GM12872 (cell line): Measurements from ENCODE around the gene ATP6V0D1.

Experiments used
- TF ChIP-seq, protein P1 (sequence below): IDR thresholded peaks from 3 replicates; pipeline ENCODE4 v1.5.1; 2011; ENCODE audit warnings: low read depth, mild to moderate bottlenecking, low read length, moderate library complexity; ENCODE audit not compliant: insufficient read depth

The ATP6V0D1 gene

DNA sequence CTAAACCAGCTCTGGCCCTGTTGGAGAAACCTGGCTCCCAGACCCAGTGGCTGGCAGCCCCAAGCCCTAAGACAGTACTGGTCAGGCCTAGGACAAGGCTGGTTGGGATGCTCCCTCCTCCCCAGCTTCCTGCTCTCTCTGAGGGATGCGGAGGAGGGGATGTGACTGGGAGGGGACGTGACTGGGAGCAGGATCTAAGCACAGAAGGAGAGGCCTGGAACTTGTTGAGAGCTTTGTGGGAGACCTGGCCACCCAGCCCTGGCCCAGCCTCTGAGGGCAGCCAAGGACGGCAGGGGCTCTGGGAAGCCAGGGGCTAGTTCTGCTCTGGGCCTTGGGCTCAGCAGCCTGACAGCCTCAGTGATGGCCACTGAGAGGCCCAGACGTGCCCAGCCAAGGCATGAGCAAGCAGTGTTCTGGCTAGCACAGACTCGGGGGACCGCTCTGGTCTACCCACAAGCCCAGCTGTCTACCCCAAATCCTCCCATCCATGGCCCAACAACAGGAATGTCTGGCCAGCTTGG, 22.8 kb downstream of the ATP6V0D1 start:
- TF ChIP-seq, protein P1, sequence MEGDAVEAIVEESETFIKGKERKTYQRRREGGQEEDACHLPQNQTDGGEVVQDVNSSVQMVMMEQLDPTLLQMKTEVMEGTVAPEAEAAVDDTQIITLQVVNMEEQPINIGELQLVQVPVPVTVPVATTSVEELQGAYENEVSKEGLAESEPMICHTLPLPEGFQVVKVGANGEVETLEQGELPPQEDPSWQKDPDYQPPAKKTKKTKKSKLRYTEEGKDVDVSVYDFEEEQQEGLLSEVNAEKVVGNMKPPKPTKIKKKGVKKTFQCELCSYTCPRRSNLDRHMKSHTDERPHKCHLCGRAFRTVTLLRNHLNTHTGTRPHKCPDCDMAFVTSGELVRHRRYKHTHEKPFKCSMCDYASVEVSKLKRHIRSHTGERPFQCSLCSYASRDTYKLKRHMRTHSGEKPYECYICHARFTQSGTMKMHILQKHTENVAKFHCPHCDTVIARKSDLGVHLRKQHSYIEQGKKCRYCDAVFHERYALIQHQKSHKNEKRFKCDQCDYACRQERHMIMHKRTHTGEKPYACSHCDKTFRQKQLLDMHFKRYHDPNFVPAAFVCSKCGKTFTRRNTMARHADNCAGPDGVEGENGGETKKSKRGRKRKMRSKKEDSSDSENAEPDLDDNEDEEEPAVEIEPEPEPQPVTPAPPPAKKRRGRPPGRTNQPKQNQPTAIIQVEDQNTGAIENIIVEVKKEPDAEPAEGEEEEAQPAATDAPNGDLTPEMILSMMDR, result no peak

DNA sequence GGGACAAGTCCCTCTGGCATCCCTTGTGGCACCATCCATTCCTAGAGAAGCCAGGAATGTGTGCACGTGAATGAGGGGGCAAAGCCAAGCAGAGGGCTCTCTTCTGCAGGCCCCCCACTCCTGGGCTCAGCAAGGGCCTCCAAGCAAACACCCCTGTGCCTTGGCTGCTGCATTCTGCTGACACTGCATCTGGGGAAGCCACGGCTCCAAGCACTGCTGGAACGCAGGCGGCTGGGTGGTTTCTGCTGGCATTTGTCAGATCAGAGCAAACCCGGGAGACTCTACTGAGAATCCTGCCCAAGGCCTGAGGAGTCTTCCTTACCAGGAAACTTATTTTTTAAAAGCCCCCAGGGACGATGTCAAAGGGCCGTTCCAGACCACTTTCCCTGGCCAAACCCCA, 23.3 kb downstream of the ATP6V0D1 start:
- TF ChIP-seq, protein P1, result no peak

DNA sequence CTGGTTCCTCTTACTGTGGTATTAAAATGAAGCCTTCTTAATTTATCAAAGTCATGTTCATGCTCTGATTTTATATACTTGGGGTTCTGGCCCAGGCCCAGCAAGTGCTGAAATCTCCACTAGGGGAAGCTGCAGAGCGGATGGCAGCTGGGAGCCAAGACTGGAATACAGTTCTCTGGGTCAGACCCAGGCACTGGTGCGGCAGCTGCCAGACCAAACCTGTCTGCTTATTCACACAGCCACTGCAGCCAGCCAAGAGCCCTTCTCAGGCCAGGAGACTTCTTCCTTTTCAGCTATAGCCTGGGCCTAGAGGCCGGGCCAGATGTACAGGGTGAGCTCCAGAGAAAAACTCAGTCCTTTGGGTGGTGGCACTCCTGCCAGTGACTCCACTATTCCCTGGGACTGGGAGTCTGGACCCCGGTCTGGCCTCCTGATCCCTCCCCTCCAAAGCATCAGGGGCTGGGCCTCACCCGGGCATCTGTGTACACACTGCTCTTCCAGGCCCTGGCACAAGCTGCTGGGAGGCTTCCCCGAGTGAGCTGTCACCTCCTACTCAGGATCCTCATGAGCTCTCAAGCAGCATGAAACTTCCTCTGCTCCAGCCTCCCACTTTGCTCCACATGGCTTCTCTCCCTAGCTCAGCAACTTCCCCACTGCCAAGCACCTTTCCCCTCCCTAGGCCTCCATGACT, 24.4 kb downstream of the ATP6V0D1 start:
- TF ChIP-seq, protein P1, result 0 out of 3 replicates have a peak, but pooled peaks have one; percentile 24

DNA sequence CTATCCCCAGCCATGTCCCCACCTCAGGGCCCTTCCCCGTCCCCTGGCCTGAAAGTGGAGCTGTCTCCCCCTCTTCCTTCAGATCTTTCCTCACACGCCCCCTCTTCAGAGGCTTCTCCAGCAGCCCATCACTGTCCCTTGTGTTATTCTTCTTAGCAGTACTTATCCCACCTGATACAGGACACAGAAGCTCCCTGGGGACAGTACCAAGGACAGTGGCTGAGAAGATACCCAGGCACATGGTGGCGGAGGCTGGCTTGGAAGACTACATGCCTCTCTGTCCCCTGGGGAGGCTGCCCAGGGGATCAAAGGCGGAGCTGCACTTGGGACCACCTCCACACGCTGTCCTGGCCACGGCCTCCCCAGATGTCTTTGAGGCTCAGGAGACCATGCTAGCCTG, 26.1 kb downstream of the ATP6V0D1 start:
- TF ChIP-seq, protein P1, result no peak

DNA sequence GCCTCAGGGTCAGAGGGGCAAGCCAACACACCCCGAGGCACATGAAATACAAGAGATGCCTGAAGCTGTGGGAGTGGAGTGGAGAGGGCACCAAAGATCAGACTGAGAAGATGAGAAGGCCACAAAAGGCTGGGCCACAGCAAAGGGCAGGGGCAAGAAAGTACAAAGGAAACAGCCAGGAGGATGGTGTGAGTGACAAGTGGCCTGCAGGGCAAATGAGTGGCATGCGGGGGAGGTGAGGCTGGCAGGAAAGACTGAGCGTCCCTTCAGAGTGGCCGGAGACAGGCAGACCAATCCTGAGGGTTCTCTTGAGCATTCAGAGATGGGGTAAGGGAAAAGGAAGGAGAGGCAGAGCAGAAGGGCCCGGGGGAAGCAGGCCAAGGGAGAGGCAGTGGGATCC, 26.9 kb downstream of the ATP6V0D1 start:
- TF ChIP-seq, protein P1, result no peak

DNA sequence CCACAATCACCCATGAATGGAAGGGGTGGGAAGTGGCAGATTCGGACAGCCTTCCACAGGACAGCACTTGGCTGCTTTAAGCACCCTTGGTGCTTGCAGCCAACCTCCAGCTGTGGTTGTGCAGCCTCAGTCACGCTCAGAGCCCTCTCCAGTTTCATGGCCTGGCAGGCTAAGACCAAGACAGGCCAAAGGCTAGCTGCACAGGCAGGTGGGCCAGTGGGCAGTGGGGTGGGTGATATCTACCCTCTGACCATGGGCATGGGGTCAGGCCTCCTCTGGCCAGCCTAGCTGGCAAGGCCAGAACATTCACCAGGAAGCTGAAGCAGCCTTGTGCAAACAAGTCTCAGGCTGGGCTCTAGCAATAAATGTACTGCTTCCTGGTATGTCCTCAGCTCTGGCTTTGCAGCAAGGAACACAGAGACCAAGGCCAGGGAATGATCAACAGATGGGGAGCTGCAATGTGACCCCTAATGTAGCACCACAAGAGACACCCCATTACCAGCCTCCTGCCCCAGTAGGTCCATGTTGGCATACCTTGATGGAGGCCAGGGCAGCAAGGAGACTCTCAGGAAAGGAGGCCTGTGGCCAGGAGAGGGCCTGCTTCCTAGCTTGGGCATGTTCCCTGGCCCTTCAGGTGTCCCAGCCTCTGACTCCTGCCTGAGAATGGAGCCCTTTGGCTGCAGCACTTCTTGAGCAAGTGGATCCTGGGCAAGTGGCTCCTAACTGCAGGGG, 29.1 kb downstream of the ATP6V0D1 start:
- TF ChIP-seq, protein P1, result no peak

DNA sequence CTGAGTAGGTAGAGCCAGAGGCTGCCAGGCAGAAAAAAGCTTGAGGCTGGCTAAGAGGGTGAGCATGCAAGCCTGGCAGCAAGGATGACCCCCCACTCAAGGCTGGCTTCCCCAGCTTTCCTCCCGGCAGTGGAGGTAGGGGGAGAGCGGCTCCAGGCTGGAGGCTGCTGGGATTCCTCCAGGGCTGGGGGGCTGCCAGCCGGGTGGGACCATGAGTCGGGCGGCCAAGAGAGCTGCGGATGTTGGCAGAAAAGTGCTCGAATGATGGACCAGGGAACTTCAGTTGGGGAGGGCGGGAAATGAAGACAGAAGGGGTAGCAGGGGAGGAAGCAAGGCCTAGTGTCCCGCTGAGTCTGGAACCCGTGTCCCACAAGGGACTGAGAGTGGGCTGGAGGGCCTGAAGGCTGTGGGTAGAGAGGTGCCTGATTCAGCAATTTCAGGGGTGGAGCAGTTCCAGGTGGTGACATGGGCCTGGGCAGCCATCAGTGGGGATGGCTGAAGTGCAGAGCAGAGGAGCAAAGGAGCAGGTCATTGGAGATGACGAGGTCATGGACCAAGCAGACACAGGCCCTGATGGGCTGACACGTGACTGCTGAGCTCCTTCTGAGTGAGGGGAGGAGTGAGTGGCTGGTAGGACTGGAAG, 29.8 kb downstream of the ATP6V0D1 start:
- TF ChIP-seq, protein P1, result no peak
